MCF 10A (cell line): ENCODE measurements around the gene SEMA6B. TPM values are rescaled to one million over a fixed set of nuclear protein-coding genes. Genes with fewer than 3 reads are reported as not detected.

Experiments
- BruUV-seq: library from RNA; stranded (reverse); fragments of 400-500 nt; replicated peaks from 2 replicates; lab custom pipeline; 2021; lab: Mats Ljungman, UMichigan
- CTCF ChIA-PET: fragments of 300-600 bp; sonication (Branson Sonifier 250); formaldehyde crosslinking; extraction: SDS; loops from one replicate; lab custom pipeline; 2021; ENCODE audit warnings: antibody characterized with exemption, inconsistent platforms; lab: Yijun Ruan, JAX
- POLR2A ChIA-PET: fragments of 300-600, 350-650 bp; sonication (Branson Sonifier 250); formaldehyde crosslinking; extraction: SDS; loops from one replicate; lab custom pipeline; 2020; ENCODE audit warnings: antibody characterized with exemption, inconsistent platforms; lab: Yijun Ruan, JAX
- DNase-seq: peaks from one replicate; pipeline ENCODE4 v3.0.0-alpha.2; 2018; ENCODE audit not compliant: unreplicated experiment
- H3K27ac Mint-ChIP-seq: one replicate; pipeline ENCODE4 v1.8.0; 2022; ENCODE audit warnings: mild to moderate bottlenecking, low read depth, mixed read lengths; ENCODE audit not compliant: unreplicated experiment
- H3K27me3 Mint-ChIP-seq: one replicate; pipeline ENCODE4 v1.8.0; 2022; ENCODE audit warnings: mixed read lengths; ENCODE audit not compliant: insufficient read depth, unreplicated experiment
- H3K36me3 Mint-ChIP-seq: one replicate; pipeline ENCODE4 v1.8.0; 2022; ENCODE audit warnings: mild to moderate bottlenecking, moderate library complexity, mixed read lengths; ENCODE audit not compliant: insufficient read depth, unreplicated experiment
- H3K4me1 Mint-ChIP-seq: one replicate; pipeline ENCODE4 v1.8.0; 2022; ENCODE audit warnings: mixed read lengths; ENCODE audit not compliant: insufficient read depth, unreplicated experiment
- H3K4me3 Mint-ChIP-seq: one replicate; pipeline ENCODE4 v1.8.0; 2022; ENCODE audit warnings: mild to moderate bottlenecking, moderate library complexity, mixed read lengths; ENCODE audit not compliant: unreplicated experiment
- H3K9me3 Mint-ChIP-seq: one replicate; pipeline ENCODE4 v1.8.0; 2022; ENCODE audit warnings: mixed read lengths; ENCODE audit not compliant: unreplicated experiment
- CTCF ChIP-seq: fragments of 200-600 bp; IDR thresholded peaks from one replicate; pipeline ENCODE4 v1.8.0; 2022; ENCODE audit warnings: antibody characterized with exemption, mild to moderate bottlenecking; ENCODE audit not compliant: unreplicated experiment
- intact Hi-C: fragments of 100-400 bp; cut with micrococcal nuclease; formaldehyde crosslinking; loops from 2 replicates; pipeline ENCODE4 v1.14.1; 2022
- total RNA-seq: library from RNA; stranded (reverse); gene quantifications from 2 replicates; pipeline ENCODE4 v1.2.3, GENCODE V29; 2022

The SEMA6B gene
- total RNA-seq, 1 experiment from 2014 or later, result 0.54 TPM

- Mint-ChIP-seq H3K36me3 (peaks cover 43% of the 10 kb centered on the region), H3K27me3 (no peaks in the 10 kb centered on the region), H3K4me1 (no peaks in the 10 kb centered on the region), H3K4me3 (no peak overlapping the region), H3K9me3 (no peaks in the 10 kb centered on the region), H3K27ac (no peak overlapping the region)
- ChIA-PET CTCF (interaction anchor here (1.4 kb wide), 1 partner anchor 24 kb away, joined by 6 read pairs; no protein-coding TSS in a partner anchor), POLR2A (no interaction called here)
- BruUV-seq, result no TSS peak
- intact Hi-C loops, result no loop called here
- no peak for DNase-seq
- TF ChIP-seq CTCF, result no peak
These were observed 60.2 kb downstream of the SEMA6B start for GRCh38 chr19:4499318-4499717.

- Mint-ChIP-seq H3K4me3 (no peak overlapping the region), H3K36me3 (peaks cover 43% of the 10 kb centered on the region), H3K9me3 (no peaks in the 10 kb centered on the region), H3K27me3 (no peaks in the 10 kb centered on the region), H3K27ac (no peak overlapping the region), H3K4me1 (no peaks in the 10 kb centered on the region)
- no TSS peak for BruUV-seq
- CTCF ChIA-PET, result interaction anchor here (0.6 to 1.4 kb wide), 2 partner anchors 9 to 24 kb away, joined by 3 to 6 read pairs; no protein-coding TSS in a partner anchor
- DNase-seq, result no peak
- POLR2A ChIA-PET, result interaction anchor here (0.6 to 0.8 kb wide), 2 partner anchors 26 to 43 kb away, joined by 3 read pairs; no protein-coding TSS in a partner anchor
- intact Hi-C loops, result no loop called here
- TF ChIP-seq CTCF, result no peak
These were observed 60.8 kb downstream of the SEMA6B start for GRCh38 chr19:4498694-4499093.

GRCh38 chr19:4497770-4498389, 61.6 kb downstream of the SEMA6B start:
- no peak overlapping the region for H3K4me3 Mint-ChIP-seq
- H3K36me3 Mint-ChIP-seq, result peaks cover 43% of the 10 kb centered on the region
- POLR2A ChIA-PET, result interaction anchor here (0.6 kb wide), 1 partner anchor 25 kb away, joined by 3 read pairs; no protein-coding TSS in a partner anchor
- TF ChIP-seq CTCF, result no peak
- H3K27ac Mint-ChIP-seq, result no peak overlapping the region
- no peaks in the 10 kb centered on the region for H3K27me3 Mint-ChIP-seq
- no peak for DNase-seq
- H3K4me1 Mint-ChIP-seq, result no peaks in the 10 kb centered on the region
- intact Hi-C loops, result no loop called here
- H3K9me3 Mint-ChIP-seq, result no peaks in the 10 kb centered on the region
- CTCF ChIA-PET, result interaction anchor here (0.6 to 1.4 kb wide), 2 partner anchors 8 to 25 kb away, joined by 3 to 6 read pairs; no protein-coding TSS in a partner anchor
- BruUV-seq, result no TSS peak

GRCh38 chr19:4496304-4496703, 63.2 kb downstream of the SEMA6B start:
- POLR2A ChIA-PET, result interaction anchor here (1.2 kb wide), 1 partner anchor 13 kb away, joined by 3 read pairs; no protein-coding TSS in a partner anchor
- intact Hi-C loops, result no loop called here
- no peak for TF ChIP-seq CTCF
- Mint-ChIP-seq H3K36me3 (peaks cover 43% of the 10 kb centered on the region), H3K4me1 (no peaks in the 10 kb centered on the region), H3K27me3 (no peaks in the 10 kb centered on the region), H3K4me3 (no peak overlapping the region), H3K9me3 (no peaks in the 10 kb centered on the region), H3K27ac (no peak overlapping the region)
- BruUV-seq, result no TSS peak
- CTCF ChIA-PET, result interaction anchor here (0.6 to 2.4 kb wide), 5 partner anchors 8 to 188 kb away, joined by 5 to 9 read pairs (median 5); no protein-coding TSS in a partner anchor
- no peak for DNase-seq
